ENCODE measurements around the gene USP3. TPM values are rescaled to one million over a fixed set of nuclear protein-coding genes. Genes with fewer than 3 reads are reported as not detected.
A peak's percentile ranks its signal among the peaks of the same experiment; 100 is the strongest.

Gene USP3
- total and polyA plus RNA-seq, 2 of the 13 experiments (the other 11 are each of a cell fraction or from before 2014, with no cell fraction given): 14.3 to 61.2 TPM

- peak; percentile 58 for TF ChIP-seq ZNF407 (CRISPR knock-in tag; IDR thresholded peaks at IDR 0.05; ENCODE audit: not compliant biosample characterization)
- TF ChIP-seq ZBTB7B (CRISPR knock-in tag; IDR thresholded peaks at IDR 0.05): no peak
- peak; percentile 61; the same call in 1 of the 2 replicates for TF ChIP-seq ZNF292 (CRISPR knock-in tag; IDR thresholded peaks at IDR 0.05; ENCODE audit: borderline replicate concordance, low read depth)
- TF ChIP-seq AHR (CRISPR knock-in tag; IDR thresholded peaks at IDR 0.05): no peak
- TF ChIP-seq KAT7 (CRISPR knock-in tag; IDR thresholded peaks at IDR 0.05; ENCODE audit: borderline replicate concordance): no peak; the same call in 1 of the 2 replicates
- no peak for TF ChIP-seq ATF5 (CRISPR knock-in tag; IDR thresholded peaks at IDR 0.05; ENCODE audit: low read depth)
- no peak for TF ChIP-seq PRDM4 (CRISPR knock-in tag; IDR thresholded peaks at IDR 0.05; ENCODE audit: borderline replicate concordance)
- peak; percentile 52; the same call in 1 of the 2 replicates for TF ChIP-seq RCOR2 (CRISPR knock-in tag; IDR thresholded peaks at IDR 0.05)
- TF ChIP-seq PRDM10 (CRISPR knock-in tag; IDR thresholded peaks at IDR 0.05; ENCODE audit: low read depth): no peak
- no peak for TF ChIP-seq ZNF205 (CRISPR knock-in tag; IDR thresholded peaks at IDR 0.05)
Measured at GRCh38 chr15:63466378-63467192, 37.8 kb upstream of the USP3 start (continued).

Measured in HepG2 (cell line).